B cell (primary cell): ENCODE measurements around the gene MYOD1. TPM values are rescaled to one million over a fixed set of nuclear protein-coding genes. Genes with fewer than 3 reads are reported as not detected.

ENCODE experiments used
- ATAC-seq: fragments of 200-7000 bp; cut with Tn5 transposase; one replicate; pipeline ENCODE4 v1.10.0; 2021; ENCODE audit warnings: low read depth, mild to moderate bottlenecking, moderate number of reproducible peaks, moderate library complexity
- CTCF ChIA-PET: fragments of 350-600 bp; sonication (Branson Sonifier 250); formaldehyde crosslinking; loops from one replicate; lab custom pipeline; 2021; ENCODE audit warnings: antibody characterized with exemption, inconsistent platforms; lab: Charles Lee
- POLR2A ChIA-PET: fragments of 350-600 bp; sonication (Branson Sonifier 250); formaldehyde crosslinking; loops from one replicate; lab custom pipeline; 2021; ENCODE audit warnings: antibody characterized with exemption; lab: Charles Lee
- DNase-seq: peaks from one replicate; pipeline ENCODE4 v3.0.0; 2013
- H2AFZ ChIP-seq: 2 replicates; pipeline ENCODE4 v1.6.1; 2012; ENCODE audit warnings: mild to moderate bottlenecking, low read depth, low read length; ENCODE audit not compliant: insufficient read depth, poor library complexity, severe bottlenecking
- H3K27ac ChIP-seq, 2 donors: 1 replicate in 1 of 2; 2 replicates in 1 of 2; pipeline ENCODE4 v1.5.1; 2012 to 2013; ENCODE audit warnings: low read length in 2 of 2, mild to moderate bottlenecking in 2 of 2, moderate library complexity in 1 of 2
- H3K27me3 ChIP-seq, 4 experiments: fragments of 200-600 bp in 1 of 4; sonication (generic) in 1 of 4; replicated peaks in 1 of 4; 1 replicate in 2 of 4; 2 replicates in 2 of 4; pipeline versions ENCODE4 v1.6.1 to v1.7.0; 2013 to 2016; ENCODE audit warnings: low read length in 3 of 4, mild to moderate bottlenecking in 2 of 4, mixed read lengths in 1 of 4, moderate library complexity in 1 of 4; ENCODE audit not compliant: insufficient read depth in 4 of 4, control insufficient read depth in 3 of 4; ENCODE audit errors: control extremely low read depth in 1 of 4
- H3K36me3 ChIP-seq, 2 experiments: replicated peaks in 1 of 2; 1 replicate in 1 of 2; 2 replicates in 1 of 2; pipeline versions ENCODE4 v1.6.1 to v1.7.1; 2013; ENCODE audit warnings: low read length in 1 of 2; ENCODE audit not compliant: insufficient read depth in 2 of 2, control insufficient read depth in 1 of 2; ENCODE audit errors: control extremely low read depth in 1 of 2, extremely low read depth in 1 of 2
- H3K4me1 ChIP-seq, 2 donors: fragments of 200-600 bp in 1 of 2; sonication (generic) in 1 of 2; 1 replicate in 1 of 2; 2 replicates in 1 of 2; pipeline versions ENCODE4 v1.5.1 to v1.6.1; 2013 to 2017; ENCODE audit warnings: low read length in 2 of 2; ENCODE audit not compliant: control insufficient read depth in 2 of 2, insufficient read depth in 2 of 2
- H3K4me2 ChIP-seq: replicated peaks from 2 replicates; pipeline ENCODE3; 2012; ENCODE audit warnings: mild to moderate bottlenecking, low read depth, low read length; ENCODE audit not compliant: poor library complexity, severe bottlenecking
- H3K4me3 ChIP-seq, 5 experiments: fragments of 200-600 bp in 1 of 5; sonication (generic) in 1 of 5; 1 replicate in 3 of 5; 2 replicates in 2 of 5; pipeline versions ENCODE4 v1.5.1 to v1.7.0; 2011 to 2016; ENCODE audit warnings: low read length in 4 of 5, mild to moderate bottlenecking in 4 of 5, low read depth in 2 of 5, control low read depth in 1 of 5, moderate library complexity in 1 of 5; ENCODE audit not compliant: insufficient read depth in 1 of 5; ENCODE audit errors: control extremely low read depth in 1 of 5, extremely low read depth in 1 of 5
- H3K79me2 ChIP-seq: fragments of 200-600 bp; sonication (generic); one replicate; pipeline ENCODE4 v1.6.0; 2016; ENCODE audit warnings: low read length; ENCODE audit not compliant: control insufficient read depth, insufficient read depth
- H3K9ac ChIP-seq: fragments of 200-600 bp; sonication (generic); 2 replicates; pipeline ENCODE4 v1.6.1; 2017; ENCODE audit warnings: mild to moderate bottlenecking, low read length, moderate library complexity
- H3K9me3 ChIP-seq, 3 donors: one replicate each; pipeline versions ENCODE4 v1.6.1 to v1.7.1; 2013; ENCODE audit warnings: low read length in 2 of 3; ENCODE audit not compliant: control insufficient read depth in 2 of 3, insufficient read depth in 1 of 3; ENCODE audit errors: control extremely low read depth in 1 of 3
- H4K20me1 ChIP-seq: 2 replicates; pipeline ENCODE4 v1.6.0; 2012; ENCODE audit warnings: mild to moderate bottlenecking, low read length; ENCODE audit not compliant: insufficient read depth, control insufficient read depth, poor library complexity, severe bottlenecking
- H3K27ac Mint-ChIP-seq: one replicate; pipeline ENCODE4 v1.8.0; 2021; ENCODE audit warnings: mixed read lengths
- H3K27me3 Mint-ChIP-seq: one replicate; pipeline ENCODE4 v1.8.0; 2021; ENCODE audit warnings: mixed read lengths
- H3K4me1 Mint-ChIP-seq: one replicate; pipeline ENCODE4 v1.8.0; 2021; ENCODE audit warnings: mixed read lengths
- H3K4me3 Mint-ChIP-seq: one replicate; pipeline ENCODE4 v1.8.0; 2021; ENCODE audit warnings: mixed read lengths
- H3K9me3 Mint-ChIP-seq: one replicate; pipeline ENCODE4 v1.8.0; 2022; ENCODE audit warnings: mixed read lengths; ENCODE audit not compliant: insufficient read depth
- EZH2 ChIP-seq: IDR thresholded peaks from 2 replicates; pipeline ENCODE4 v1.6.1; 2012; ENCODE audit warnings: borderline replicate concordance, low read depth, mild to moderate bottlenecking, moderate library complexity, low read length; ENCODE audit not compliant: insufficient read depth, poor library complexity, severe bottlenecking
- WGBS: methylation state at CpG from one replicate; pipeline ENCODE4 v1.1.5; 2013; ENCODE audit warnings: missing lambda C conversion rate; ENCODE audit not compliant: insufficient coverage; 5-methylcytosine and 5-hydroxymethylcytosine counted together
- intact Hi-C: fragments of 100-400 bp; cut with micrococcal nuclease; formaldehyde crosslinking; loops from one replicate; pipeline ENCODE4 v1.10.0; 2022
- polyA plus RNA-seq: library from polyadenylated mRNA; depleted of rRNA; stranded (reverse); fragments of >200 nt; gene quantifications from 2 replicates; pipeline ENCODE4 v1.2.3, GENCODE V29; 2012
- total RNA-seq, 2 donors: library from RNA; stranded (reverse); fragments of 120-200 nt in 1 of 2; gene quantifications; 1 replicate in 1 of 2; 2 replicates in 1 of 2; pipeline versions ENCODE4 v1.2.3 to v1.2.4, GENCODE V29; 2013 to 2022
- TF ChIP-seq, protein P1 (sequence below): fragments of 200-600 bp; IDR thresholded peaks from one replicate; pipeline ENCODE4 v1.8.0; 2022; ENCODE audit warnings: antibody characterized with exemption, mild to moderate bottlenecking

Gene MYOD1
- total and polyA plus RNA-seq, 2 donors (not counting 1 experiment from before 2014, with no cell fraction given) = not detected

DNA sequence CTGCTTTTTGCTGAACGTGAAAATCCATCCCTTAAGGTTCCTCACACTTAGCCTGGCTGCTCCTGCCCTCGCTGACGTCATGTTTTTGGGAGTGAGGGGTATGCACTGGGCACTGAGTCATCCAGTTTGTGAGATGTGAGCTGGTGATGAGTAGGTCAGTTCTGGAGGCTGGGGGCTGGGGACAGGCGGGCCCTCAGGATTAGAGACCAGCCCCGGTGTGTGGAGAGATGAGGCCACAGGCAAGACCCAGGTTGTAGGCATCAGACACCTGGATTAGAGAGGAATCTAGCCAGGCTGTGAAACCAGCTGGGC lies 24.4 kb downstream of the MYOD1 start:
- Histone ChIP-seq H3K4me3 (no peak overlapping the region), H3K27me3 (peaks cover 0 to 10% (median 2%) of the 10 kb centered on the region in 4 experiments), H3K4me2 (no peak overlapping the region), H3K79me2 (no peaks in the 10 kb centered on the region), H3K27ac (no peak overlapping the region), H3K9ac (no peak overlapping the region), H3K4me1 (no peaks in the 10 kb centered on the region), H4K20me1 (no peaks in the 10 kb centered on the region), H3K9me3 (peaks cover 0 to 6% (median 0%) of the 10 kb centered on the region in 3 donors), H2AFZ (no peak overlapping the region), H3K36me3 (no peaks in the 10 kb centered on the region)
- intact Hi-C loops = no loop called here
- no peak overlapping the region for H3K27ac Mint-ChIP-seq
- H3K4me3 Mint-ChIP-seq = no peak overlapping the region
- WGBS = 85% methylated on average over 4 of the region's 5 CpGs
- H3K27me3 Mint-ChIP-seq = peaks cover 34% of the 10 kb centered on the region
- no peaks in the 10 kb centered on the region for H3K4me1 Mint-ChIP-seq
- CTCF ChIA-PET = interaction anchor here (2.0 kb wide), 1 partner anchor 13 kb away, joined by 9 read pairs; no protein-coding TSS in a partner anchor
- no peaks in the 10 kb centered on the region for H3K9me3 Mint-ChIP-seq
- POLR2A ChIA-PET = no interaction called here
- no peak for TF ChIP-seq EZH2
- TF ChIP-seq, protein P1, sequence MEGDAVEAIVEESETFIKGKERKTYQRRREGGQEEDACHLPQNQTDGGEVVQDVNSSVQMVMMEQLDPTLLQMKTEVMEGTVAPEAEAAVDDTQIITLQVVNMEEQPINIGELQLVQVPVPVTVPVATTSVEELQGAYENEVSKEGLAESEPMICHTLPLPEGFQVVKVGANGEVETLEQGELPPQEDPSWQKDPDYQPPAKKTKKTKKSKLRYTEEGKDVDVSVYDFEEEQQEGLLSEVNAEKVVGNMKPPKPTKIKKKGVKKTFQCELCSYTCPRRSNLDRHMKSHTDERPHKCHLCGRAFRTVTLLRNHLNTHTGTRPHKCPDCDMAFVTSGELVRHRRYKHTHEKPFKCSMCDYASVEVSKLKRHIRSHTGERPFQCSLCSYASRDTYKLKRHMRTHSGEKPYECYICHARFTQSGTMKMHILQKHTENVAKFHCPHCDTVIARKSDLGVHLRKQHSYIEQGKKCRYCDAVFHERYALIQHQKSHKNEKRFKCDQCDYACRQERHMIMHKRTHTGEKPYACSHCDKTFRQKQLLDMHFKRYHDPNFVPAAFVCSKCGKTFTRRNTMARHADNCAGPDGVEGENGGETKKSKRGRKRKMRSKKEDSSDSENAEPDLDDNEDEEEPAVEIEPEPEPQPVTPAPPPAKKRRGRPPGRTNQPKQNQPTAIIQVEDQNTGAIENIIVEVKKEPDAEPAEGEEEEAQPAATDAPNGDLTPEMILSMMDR = no peak
- ATAC-seq (no peak), DNase-seq (no peak)

DNA sequence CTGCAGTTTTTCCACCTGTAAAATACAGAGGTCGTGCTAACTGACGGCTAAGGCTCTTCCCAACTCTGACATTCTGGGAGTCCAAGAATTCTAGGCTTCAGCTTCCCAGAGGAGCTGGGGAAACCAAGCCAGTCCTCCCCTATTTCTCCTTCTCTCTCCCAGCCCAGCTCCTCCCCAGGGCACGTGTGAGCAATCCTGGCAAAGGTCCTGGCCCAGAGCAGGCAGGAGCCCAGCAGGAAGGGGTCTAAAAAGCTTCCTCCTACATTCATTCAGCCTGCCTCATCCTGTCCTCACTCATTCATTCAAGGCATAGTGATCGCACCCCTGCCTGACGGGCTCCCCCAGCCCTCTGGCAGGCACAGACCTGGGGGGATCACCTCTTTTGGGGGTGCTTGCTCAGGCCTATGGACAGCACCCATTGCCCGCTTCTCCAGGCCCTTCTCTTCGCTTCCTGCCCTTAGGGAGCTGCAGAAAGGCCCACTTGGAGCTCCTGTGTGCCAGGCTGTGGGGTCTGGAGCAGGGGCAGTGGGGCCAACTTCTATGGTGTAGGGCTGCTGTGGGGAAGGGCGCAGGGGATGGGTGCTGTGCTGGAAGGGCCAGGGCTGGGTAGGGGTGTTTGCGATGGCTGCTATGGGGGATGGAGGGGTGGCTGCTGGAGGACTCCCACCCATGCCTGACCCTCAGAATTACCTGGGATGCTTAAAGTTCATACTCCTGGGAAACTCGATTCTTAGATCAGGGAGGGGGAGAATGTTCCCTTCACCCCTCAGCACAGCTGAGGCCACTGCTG lies 25.0 kb downstream of the MYOD1 start:
- no peak for ATAC-seq
- no peaks in the 10 kb centered on the region for H3K9me3 Mint-ChIP-seq
- POLR2A ChIA-PET = no interaction called here

More for the DNA sequence above, 25.0 kb downstream of the MYOD1 start:
- H3K4me3 ChIP-seq = no peak overlapping the region
- peaks cover 0 to 6% (median 0%) of the 10 kb centered on the region in 3 donors for H3K9me3 ChIP-seq
- no peaks in the 10 kb centered on the region for H3K4me1 ChIP-seq
- intact Hi-C loops = no loop called here
- H3K27ac Mint-ChIP-seq = no peak overlapping the region
- no peaks in the 10 kb centered on the region for H3K4me1 Mint-ChIP-seq
- H3K4me3 Mint-ChIP-seq = no peak overlapping the region
- peaks cover 0 to 10% (median 2%) of the 10 kb centered on the region in 4 experiments for H3K27me3 ChIP-seq
- CTCF ChIA-PET = interaction anchor here (2.0 kb wide), 1 partner anchor 14 kb away, joined by 9 read pairs; no protein-coding TSS in a partner anchor
- H3K9ac ChIP-seq = no peak overlapping the region
- no peak overlapping the region for H3K4me2 ChIP-seq
- H3K27ac ChIP-seq = no peak overlapping the region
- no peaks in the 10 kb centered on the region for H4K20me1 ChIP-seq
- peaks cover 34% of the 10 kb centered on the region for H3K27me3 Mint-ChIP-seq
- 68% methylated on average over 8 of the region's 10 CpGs for WGBS
- H3K36me3 ChIP-seq = no peaks in the 10 kb centered on the region
- H2AFZ ChIP-seq = no peak overlapping the region
- no peak for TF ChIP-seq EZH2
- TF ChIP-seq, protein P1 = no peak
- H3K79me2 ChIP-seq = no peaks in the 10 kb centered on the region
- no peak for DNase-seq
